Measurements from ENCODE around the gene MAP2K6.

Gene MAP2K6

DNA sequence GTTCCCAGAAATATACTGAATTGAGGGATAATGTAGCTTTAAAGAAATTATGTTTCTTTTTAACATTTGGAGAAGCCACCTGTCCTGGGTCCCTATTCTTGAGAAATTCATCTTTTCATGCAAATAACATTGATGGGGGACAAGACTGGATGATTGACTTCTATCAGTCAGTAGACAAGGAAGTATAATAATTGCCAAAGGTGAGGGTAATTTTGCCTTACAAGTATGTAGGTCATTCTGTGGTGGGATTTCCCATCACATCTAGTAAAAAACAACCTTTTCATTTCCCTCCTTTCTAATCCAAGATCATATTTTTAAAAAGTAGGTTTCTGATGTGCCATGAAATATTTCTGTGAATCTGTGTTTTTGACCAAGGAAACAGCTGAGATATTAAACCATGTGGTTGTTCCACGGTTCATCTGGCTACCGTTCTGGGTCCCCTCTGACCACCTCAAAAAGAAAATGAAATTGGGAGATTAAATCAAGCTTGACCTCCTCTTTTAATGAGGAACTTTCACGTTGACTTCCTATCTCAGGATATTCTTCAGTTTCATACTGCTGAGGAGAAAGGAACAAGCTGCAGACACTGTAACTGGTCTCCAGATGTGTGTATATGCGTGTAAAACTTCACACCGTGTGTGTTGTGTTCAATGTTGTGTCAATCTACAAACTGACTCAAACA, 138.6 kb downstream of the MAP2K6 start:
- no peaks in the 10 kb centered on the region for H3K4me1 ChIP-seq (ENCODE audit: control insufficient read depth, insufficient read depth, low read length)
- no peak overlapping the region for H3K4me3 ChIP-seq (ENCODE audit: low read length in 2 of 2)
- H3K27me3 ChIP-seq (ENCODE audit: control insufficient read depth in 1 of 2, insufficient read depth in 2 of 2, low read length in 2 of 2), result no peaks in the 10 kb centered on the region
- no peak overlapping the region for H3K27ac ChIP-seq (ENCODE audit: low read length)
- H3K36me3 ChIP-seq (ENCODE audit: control insufficient read depth in 2 of 2, insufficient read depth in 2 of 2, low read length in 2 of 2), result no peaks in the 10 kb centered on the region
- no peaks in the 10 kb centered on the region for H3K9me3 ChIP-seq (ENCODE audit: control insufficient read depth in 2 of 2, low read length in 2 of 2)
- H3K9ac ChIP-seq (ENCODE audit: low read length in 2 of 2), result no peak overlapping the region

DNA sequence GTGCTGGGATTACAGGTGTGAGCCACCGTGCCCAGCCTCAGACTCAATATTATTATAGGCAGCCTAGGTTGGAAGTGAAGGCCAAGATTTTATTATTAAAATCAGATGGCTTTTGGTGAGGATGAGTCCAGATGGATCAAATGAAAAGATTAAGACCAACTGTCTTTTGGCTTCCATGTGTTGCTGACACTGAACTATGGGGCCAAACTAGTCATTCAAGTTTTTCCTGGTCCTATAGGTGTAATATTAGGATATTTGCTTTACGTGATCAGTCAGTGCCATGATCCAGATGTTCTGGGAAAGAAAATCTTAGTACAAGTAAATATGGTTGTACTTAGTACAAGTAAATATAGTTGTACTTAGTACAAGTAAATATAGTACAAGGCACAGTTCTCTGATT, 140.6 kb downstream of the MAP2K6 start:
- no peaks in the 10 kb centered on the region for H3K4me1 ChIP-seq (ENCODE audit: control insufficient read depth, insufficient read depth, low read length)
- no peaks in the 10 kb centered on the region for H3K27me3 ChIP-seq (ENCODE audit: control insufficient read depth in 1 of 2, insufficient read depth in 2 of 2, low read length in 2 of 2)
- no peak overlapping the region for H3K27ac ChIP-seq (ENCODE audit: low read length)
- no peak overlapping the region for H3K4me3 ChIP-seq (ENCODE audit: low read length in 2 of 2)
- no peak overlapping the region for H3K9ac ChIP-seq (ENCODE audit: low read length in 2 of 2)
- no peaks in the 10 kb centered on the region for H3K9me3 ChIP-seq (ENCODE audit: control insufficient read depth in 2 of 2, low read length in 2 of 2)
- H3K36me3 ChIP-seq (ENCODE audit: control insufficient read depth in 2 of 2, insufficient read depth in 2 of 2, low read length in 2 of 2), result no peaks in the 10 kb centered on the region

DNA sequence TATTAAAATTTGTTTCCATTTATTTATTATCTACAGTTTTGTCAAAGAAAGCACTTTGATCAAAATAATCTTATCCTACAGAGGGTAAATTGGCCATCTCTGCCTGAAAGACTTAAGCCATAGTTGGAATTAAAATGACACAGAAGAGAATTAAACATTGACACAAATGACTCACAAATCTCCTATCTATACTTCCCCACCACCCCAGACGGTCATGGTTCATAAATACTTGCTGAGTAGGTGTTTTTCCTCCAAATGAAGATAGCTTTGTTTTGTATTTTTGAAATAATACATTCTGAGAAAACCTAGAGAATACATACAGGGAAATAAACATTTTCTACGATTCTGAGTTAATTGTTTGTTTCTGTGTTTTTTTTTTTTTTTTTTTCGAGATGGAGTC, 142.8 kb downstream of the MAP2K6 start:
- no peak overlapping the region for H3K4me3 ChIP-seq (ENCODE audit: low read length in 2 of 2)
- no peaks in the 10 kb centered on the region for H3K9me3 ChIP-seq (ENCODE audit: control insufficient read depth in 2 of 2, low read length in 2 of 2)
- no peak overlapping the region for H3K27ac ChIP-seq (ENCODE audit: low read length)
- peaks cover 3% of the 10 kb centered on the region for H3K4me1 ChIP-seq (ENCODE audit: control insufficient read depth, insufficient read depth, low read length)
- no peaks in the 10 kb centered on the region for H3K27me3 ChIP-seq (ENCODE audit: control insufficient read depth in 1 of 2, insufficient read depth in 2 of 2, low read length in 2 of 2)
- H3K36me3 ChIP-seq (ENCODE audit: control insufficient read depth in 2 of 2, insufficient read depth in 2 of 2, low read length in 2 of 2), result no peaks in the 10 kb centered on the region
- no peak overlapping the region for H3K9ac ChIP-seq (ENCODE audit: low read length in 2 of 2)

DNA sequence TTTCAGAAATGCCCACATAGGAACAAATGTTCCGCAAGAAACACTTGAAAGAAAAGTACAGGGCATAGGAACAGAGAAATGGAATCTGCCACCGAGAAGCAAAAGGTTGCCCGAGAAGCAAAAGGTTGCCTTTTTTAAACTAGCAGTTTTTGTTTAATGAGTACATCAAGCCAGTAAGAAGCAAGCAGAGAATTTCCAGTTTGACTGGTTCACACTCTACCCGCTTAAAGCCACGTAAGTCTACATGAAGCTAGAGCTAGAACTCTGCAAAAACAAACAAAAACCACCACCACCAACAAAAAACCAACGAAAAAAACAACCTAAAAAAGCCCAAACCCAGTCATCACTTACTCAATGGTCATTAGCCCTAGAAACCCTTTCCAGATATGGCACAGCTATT, 144.3 kb downstream of the MAP2K6 start:
- no peaks in the 10 kb centered on the region for H3K27me3 ChIP-seq (ENCODE audit: control insufficient read depth in 1 of 2, insufficient read depth in 2 of 2, low read length in 2 of 2)
- no peak overlapping the region for H3K9ac ChIP-seq (ENCODE audit: low read length in 2 of 2)
- H3K27ac ChIP-seq (ENCODE audit: low read length), result no peak overlapping the region
- peaks cover 3% of the 10 kb centered on the region for H3K4me1 ChIP-seq (ENCODE audit: control insufficient read depth, insufficient read depth, low read length)
- no peak overlapping the region for H3K4me3 ChIP-seq (ENCODE audit: low read length in 2 of 2)
- H3K36me3 ChIP-seq (ENCODE audit: control insufficient read depth in 2 of 2, insufficient read depth in 2 of 2, low read length in 2 of 2), result no peaks in the 10 kb centered on the region
- no peaks in the 10 kb centered on the region for H3K9me3 ChIP-seq (ENCODE audit: control insufficient read depth in 2 of 2, low read length in 2 of 2)

DNA sequence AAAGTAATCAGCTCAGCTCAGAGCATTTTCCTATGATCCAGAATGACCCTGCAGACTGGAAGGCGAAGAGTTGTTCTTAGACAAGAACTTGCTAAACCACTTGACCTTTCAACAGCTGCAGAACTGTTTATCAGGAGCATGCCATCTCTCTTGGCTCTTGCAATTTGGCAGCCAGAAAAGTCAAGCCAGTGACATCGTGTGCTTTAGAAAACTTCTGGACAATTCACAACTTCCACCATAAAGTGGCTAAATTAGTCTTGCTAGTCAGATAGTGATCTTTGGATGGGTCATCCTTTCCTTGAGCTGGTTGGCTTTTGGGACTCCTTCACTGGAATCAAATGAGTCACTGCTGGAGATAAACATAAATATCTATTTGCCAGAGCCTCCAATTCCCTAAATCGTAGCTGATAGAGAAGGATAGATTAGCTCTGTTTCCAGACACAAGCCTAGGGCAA, 146.5 kb downstream of the MAP2K6 start:
- no peak overlapping the region for H3K9ac ChIP-seq (ENCODE audit: low read length in 2 of 2)
- H3K4me1 ChIP-seq (ENCODE audit: control insufficient read depth, insufficient read depth, low read length), result peaks cover 3% of the 10 kb centered on the region
- no peaks in the 10 kb centered on the region for H3K36me3 ChIP-seq (ENCODE audit: control insufficient read depth in 2 of 2, insufficient read depth in 2 of 2, low read length in 2 of 2)
- no peaks in the 10 kb centered on the region for H3K9me3 ChIP-seq (ENCODE audit: control insufficient read depth in 2 of 2, low read length in 2 of 2)
- peaks cover 0 to 3% of the 10 kb centered on the region in 2 donors for H3K27me3 ChIP-seq (ENCODE audit: control insufficient read depth in 1 of 2, insufficient read depth in 2 of 2, low read length in 2 of 2)
- no peak overlapping the region for H3K4me3 ChIP-seq (ENCODE audit: low read length in 2 of 2)
- H3K27ac ChIP-seq (ENCODE audit: low read length), result no peak overlapping the region

DNA sequence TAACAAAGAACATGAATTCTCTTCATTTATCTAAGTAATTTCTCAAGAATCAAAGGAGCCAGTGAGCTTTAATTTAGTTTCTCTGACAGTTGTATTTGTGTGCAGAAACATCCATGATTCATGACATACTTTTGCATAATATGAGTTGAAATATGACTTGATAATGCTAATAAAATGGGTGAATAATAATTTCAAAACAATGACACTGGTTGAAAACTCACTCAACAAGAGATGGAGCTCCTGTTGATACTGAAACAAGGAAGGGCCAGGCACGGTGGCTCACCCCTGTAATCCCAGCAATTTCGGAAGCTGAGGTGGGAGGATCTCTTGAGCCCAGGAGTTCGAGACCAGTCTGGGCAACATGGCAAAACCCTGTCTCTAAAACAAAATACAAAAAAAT, 147.0 kb downstream of the MAP2K6 start:
- Histone ChIP-seq H3K9me3 (ENCODE audit: control insufficient read depth in 2 of 2, low read length in 2 of 2) (no peaks in the 10 kb centered on the region), H3K27me3 (ENCODE audit: control insufficient read depth in 1 of 2, insufficient read depth in 2 of 2, low read length in 2 of 2) (peaks cover 0 to 3% of the 10 kb centered on the region in 2 donors), H3K4me3 (ENCODE audit: low read length in 2 of 2) (no peak overlapping the region), H3K27ac (ENCODE audit: low read length) (no peak overlapping the region), H3K36me3 (ENCODE audit: control insufficient read depth in 2 of 2, insufficient read depth in 2 of 2, low read length in 2 of 2) (no peaks in the 10 kb centered on the region), H3K4me1 (ENCODE audit: control insufficient read depth, insufficient read depth, low read length) (peaks cover 3% of the 10 kb centered on the region), H3K9ac (ENCODE audit: low read length in 2 of 2) (no peak overlapping the region)

DNA sequence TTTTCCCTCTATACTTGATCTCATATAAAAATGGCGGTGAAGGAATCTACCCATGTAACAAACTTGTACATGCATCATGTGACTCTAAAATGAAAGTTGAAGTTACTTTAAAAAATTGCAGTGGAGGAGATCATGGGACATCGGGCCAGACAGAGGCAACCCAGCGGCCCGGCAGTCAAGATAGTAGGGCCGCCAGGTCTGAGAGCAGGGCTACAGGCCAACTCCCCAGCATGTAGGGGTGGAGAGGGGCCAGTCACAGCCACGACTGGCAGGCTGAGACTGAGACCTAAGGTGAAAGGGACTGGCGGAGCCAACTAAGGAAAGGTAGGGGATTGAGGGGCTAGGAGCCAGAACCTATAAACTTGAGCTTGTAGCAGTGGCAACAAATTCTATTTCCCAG, 150.9 kb downstream of the MAP2K6 start:
- peaks cover 0 to 3% of the 10 kb centered on the region in 2 donors for H3K27me3 ChIP-seq (ENCODE audit: control insufficient read depth in 1 of 2, insufficient read depth in 2 of 2, low read length in 2 of 2)
- no peak overlapping the region for H3K9ac ChIP-seq (ENCODE audit: low read length in 2 of 2)
- no peaks in the 10 kb centered on the region for H3K9me3 ChIP-seq (ENCODE audit: control insufficient read depth in 2 of 2, low read length in 2 of 2)
- no peak overlapping the region for H3K27ac ChIP-seq (ENCODE audit: low read length)
- H3K4me3 ChIP-seq (ENCODE audit: low read length in 2 of 2), result no peak overlapping the region
- peaks cover 3% of the 10 kb centered on the region for H3K4me1 ChIP-seq (ENCODE audit: control insufficient read depth, insufficient read depth, low read length)
- H3K36me3 ChIP-seq (ENCODE audit: control insufficient read depth in 2 of 2, insufficient read depth in 2 of 2, low read length in 2 of 2), result no peaks in the 10 kb centered on the region

DNA sequence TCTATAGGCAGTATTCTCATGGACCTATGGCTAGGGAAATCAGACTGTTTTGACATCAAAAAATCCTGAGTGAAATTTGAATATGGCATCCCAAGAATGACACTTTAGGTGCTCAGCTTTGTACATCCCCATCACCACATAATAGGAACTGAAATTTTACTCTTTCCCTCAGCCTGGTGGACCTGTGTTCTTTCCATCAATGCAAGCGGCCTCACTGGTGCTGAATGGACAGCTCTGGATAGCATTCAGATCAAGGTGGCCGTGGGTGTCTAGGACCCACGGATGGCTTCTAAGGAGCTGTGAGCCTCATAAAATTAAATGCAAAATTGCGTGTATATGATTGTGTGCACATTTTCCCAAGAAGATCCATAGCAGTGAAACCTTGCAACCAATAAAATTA, 152.6 kb downstream of the MAP2K6 start:
- Histone ChIP-seq H3K27me3 (ENCODE audit: control insufficient read depth in 1 of 2, insufficient read depth in 2 of 2, low read length in 2 of 2) (peaks cover 0 to 3% of the 10 kb centered on the region in 2 donors), H3K4me3 (ENCODE audit: low read length in 2 of 2) (no peak overlapping the region), H3K9ac (ENCODE audit: low read length in 2 of 2) (no peak overlapping the region), H3K36me3 (ENCODE audit: control insufficient read depth in 2 of 2, insufficient read depth in 2 of 2, low read length in 2 of 2) (no peaks in the 10 kb centered on the region), H3K9me3 (ENCODE audit: control insufficient read depth in 2 of 2, low read length in 2 of 2) (no peaks in the 10 kb centered on the region), H3K4me1 (ENCODE audit: control insufficient read depth, insufficient read depth, low read length) (no peaks in the 10 kb centered on the region), H3K27ac (ENCODE audit: low read length) (no peak overlapping the region)

DNA sequence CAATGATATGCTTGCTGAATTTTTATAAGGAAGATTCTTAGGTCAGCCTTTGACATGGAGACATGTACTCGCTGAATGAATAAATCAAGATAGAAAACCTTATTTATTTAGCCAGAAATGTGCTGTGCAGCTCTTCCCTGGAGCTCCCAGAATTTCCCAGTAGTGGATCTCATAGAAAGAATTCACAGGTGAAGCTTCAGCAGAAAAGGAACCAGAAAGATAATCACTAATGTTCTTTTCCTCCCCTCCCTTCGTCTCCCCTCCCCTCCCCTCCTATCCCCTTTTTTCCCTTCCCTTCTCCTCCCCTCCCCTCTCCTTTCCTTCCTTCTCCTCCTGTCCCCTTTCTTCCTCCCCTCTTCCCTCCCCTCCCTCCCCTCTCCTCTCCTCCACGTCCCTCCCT, 158.2 kb downstream of the MAP2K6 start:
- peaks cover 9% of the 10 kb centered on the region for H3K4me1 ChIP-seq (ENCODE audit: control insufficient read depth, insufficient read depth, low read length)
- H3K27me3 ChIP-seq (ENCODE audit: control insufficient read depth in 1 of 2, insufficient read depth in 2 of 2, low read length in 2 of 2), result no peaks in the 10 kb centered on the region
- H3K4me3 ChIP-seq (ENCODE audit: low read length in 2 of 2), result no peak overlapping the region
- no peak overlapping the region for H3K9ac ChIP-seq (ENCODE audit: low read length in 2 of 2)
- H3K27ac ChIP-seq (ENCODE audit: low read length), result no peak overlapping the region
- H3K36me3 ChIP-seq (ENCODE audit: control insufficient read depth in 2 of 2, insufficient read depth in 2 of 2, low read length in 2 of 2), result no peaks in the 10 kb centered on the region
- no peaks in the 10 kb centered on the region for H3K9me3 ChIP-seq (ENCODE audit: control insufficient read depth in 2 of 2, low read length in 2 of 2)

DNA sequence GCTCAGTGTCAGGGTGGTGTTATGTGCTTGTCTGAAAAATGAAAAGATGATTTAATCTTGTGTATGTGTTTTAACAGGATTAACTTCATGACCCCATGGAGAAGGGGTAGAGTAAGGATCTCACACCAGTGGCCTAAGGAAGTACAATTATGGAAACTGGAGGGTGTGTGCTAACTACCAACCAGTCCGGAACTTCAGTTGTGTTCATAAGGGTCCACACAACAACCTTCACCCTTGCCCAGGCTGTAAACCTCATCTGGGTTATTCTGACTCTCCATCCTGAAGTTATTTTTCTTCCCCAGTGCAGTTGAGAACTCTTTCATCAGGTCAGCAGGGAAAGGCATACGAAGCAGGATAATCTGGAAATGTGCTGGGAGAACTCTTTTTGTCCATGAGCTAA, 158.9 kb downstream of the MAP2K6 start:
- Histone ChIP-seq H3K4me3 (ENCODE audit: low read length in 2 of 2) (no peak overlapping the region), H3K27ac (ENCODE audit: low read length) (no peak overlapping the region), H3K9ac (ENCODE audit: low read length in 2 of 2) (no peak overlapping the region), H3K27me3 (ENCODE audit: control insufficient read depth in 1 of 2, insufficient read depth in 2 of 2, low read length in 2 of 2) (no peaks in the 10 kb centered on the region), H3K4me1 (ENCODE audit: control insufficient read depth, insufficient read depth, low read length) (peaks cover 9% of the 10 kb centered on the region), H3K36me3 (ENCODE audit: control insufficient read depth in 2 of 2, insufficient read depth in 2 of 2, low read length in 2 of 2) (no peaks in the 10 kb centered on the region), H3K9me3 (ENCODE audit: control insufficient read depth in 2 of 2, low read length in 2 of 2) (no peaks in the 10 kb centered on the region)

DNA sequence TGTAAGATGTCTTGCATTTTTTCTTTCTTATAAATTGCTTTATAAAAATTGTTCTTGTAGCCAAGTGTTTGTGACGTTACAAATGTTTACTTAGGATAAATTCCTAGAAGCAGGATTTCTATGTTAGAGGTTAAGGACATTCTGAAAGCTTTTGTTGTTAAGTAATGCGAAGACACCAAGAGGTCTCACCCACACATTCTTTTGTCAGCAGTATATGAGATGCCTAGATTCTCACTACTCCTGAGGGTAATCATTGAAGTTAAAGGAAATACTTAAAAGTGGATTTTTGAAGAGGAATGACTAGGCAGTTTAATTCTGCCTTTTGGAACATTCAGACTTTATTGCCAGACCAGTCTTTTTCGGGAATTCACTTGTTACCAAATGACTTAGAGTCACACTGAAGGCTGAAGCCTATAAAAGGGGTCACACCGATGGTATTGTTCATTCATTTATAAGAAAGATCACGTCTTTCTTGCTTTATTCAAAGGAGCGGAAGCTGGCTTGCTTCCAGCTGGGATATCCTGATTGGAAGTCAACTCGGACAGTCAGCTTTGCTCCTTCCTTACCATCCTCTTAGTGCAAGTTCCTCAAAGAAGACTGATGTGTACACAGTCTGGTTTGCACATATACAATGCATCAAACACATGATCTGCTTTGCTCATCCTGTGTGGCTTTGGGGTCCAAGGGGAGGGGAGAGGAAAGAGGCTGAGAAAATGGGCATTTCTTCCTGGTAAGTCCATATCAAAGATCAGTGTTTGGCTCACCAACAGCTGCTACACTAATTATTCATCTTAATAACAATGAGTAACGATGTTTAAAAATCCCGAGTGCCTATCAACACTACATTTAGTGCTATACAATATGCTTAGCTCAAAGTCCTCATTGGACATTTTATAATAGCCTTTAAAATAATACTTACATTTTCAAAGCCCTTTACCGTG, 160.0 kb downstream of the MAP2K6 start:
- Histone ChIP-seq H3K4me3 (ENCODE audit: low read length in 2 of 2) (no peak overlapping the region), H3K27me3 (ENCODE audit: control insufficient read depth in 1 of 2, insufficient read depth in 2 of 2, low read length in 2 of 2) (no peaks in the 10 kb centered on the region), H3K9me3 (ENCODE audit: control insufficient read depth in 2 of 2, low read length in 2 of 2) (no peaks in the 10 kb centered on the region), H3K4me1 (ENCODE audit: control insufficient read depth, insufficient read depth, low read length) (peaks cover 9% of the 10 kb centered on the region), H3K27ac (ENCODE audit: low read length) (no peak overlapping the region), H3K9ac (ENCODE audit: low read length in 2 of 2) (no peak overlapping the region), H3K36me3 (ENCODE audit: control insufficient read depth in 2 of 2, insufficient read depth in 2 of 2, low read length in 2 of 2) (no peaks in the 10 kb centered on the region)

All from stomach smooth muscle (tissue), 2 donors.